Measurements from ENCODE around the gene DPP10.
A peak's percentile ranks its signal among the peaks of the same experiment; 100 is the strongest.
"Not testable (repeated sequence)": the region's sequence is repeated elsewhere in the genome, so short reads cannot be mapped to it uniquely, and the experiment has no call there.

The DPP10 gene

GRCh38 chr2:114442510-114442909 is at the start of gene DPP10:
TSS of gene DPP10 (plus strand) at chr2:114442641.
- Mint-ChIP-seq H3K4me1 (no peaks in the 10 kb centered on the region), H3K9me3 (no peaks in the 10 kb centered on the region), H3K4me3 (no peak within 1 kb of the TSS), H3K27me3 (no peaks in the 10 kb centered on the region), H3K27ac (no peak within 1 kb of the TSS)
- ATAC-seq (no peak), DNase-seq (no peak)

GRCh38 chr2:114400890-114401289 is 41.6 kb upstream of the DPP10 start:
- Mint-ChIP-seq H3K4me1 (no peaks in the 10 kb centered on the region), H3K27me3 (no peaks in the 10 kb centered on the region), H3K4me3 (no peak overlapping the region), H3K9me3 (peaks cover 0 to 6% of the 10 kb centered on the region in 2 donors), H3K27ac (no peak overlapping the region)
- DNase-seq (no peak), ATAC-seq (no peak)

- H3K27me3 Mint-ChIP-seq: no peaks in the 10 kb centered on the region
- no peaks in the 10 kb centered on the region for H3K4me1 Mint-ChIP-seq
- H3K27ac Mint-ChIP-seq: no peak overlapping the region
- ATAC-seq (no peak), DNase-seq (no peak)
- peaks cover 5 to 7% of the 10 kb centered on the region in 2 donors for H3K9me3 Mint-ChIP-seq
- H3K4me3 Mint-ChIP-seq: no peak overlapping the region
Observed at GRCh38 chr2:114405247-114406116, 37.0 kb upstream of the DPP10 start.

GRCh38 chr2:114406347-114406746 is 36.1 kb upstream of the DPP10 start:
- peaks cover 7 to 12% of the 10 kb centered on the region in 2 donors for H3K9me3 Mint-ChIP-seq
- no peaks in the 10 kb centered on the region for H3K27me3 Mint-ChIP-seq
- H3K4me1 Mint-ChIP-seq: no peaks in the 10 kb centered on the region
- H3K4me3 Mint-ChIP-seq: no peak overlapping the region
- H3K27ac Mint-ChIP-seq: no peak overlapping the region
- ATAC-seq (no peak), DNase-seq (no peak)

- ATAC-seq, H3K27me3 Mint-ChIP-seq, DNase-seq, H3K4me3 Mint-ChIP-seq, H3K4me1 Mint-ChIP-seq, H3K27ac Mint-ChIP-seq: not testable (repeated sequence)
- H3K9me3 Mint-ChIP-seq: peaks cover 7 to 15% of the 10 kb centered on the region in 2 donors
Observed at GRCh38 chr2:114407353-114407752, 35.1 kb upstream of the DPP10 start.

GRCh38 chr2:114421781-114422180 is 20.7 kb upstream of the DPP10 start:
- H3K9me3 Mint-ChIP-seq: no peaks in the 10 kb centered on the region

GRCh38 chr2:114424699-114425098 is 17.7 kb upstream of the DPP10 start:
- no peaks in the 10 kb centered on the region for H3K9me3 Mint-ChIP-seq
- DNase-seq: no peak
- H3K4me1 Mint-ChIP-seq: no peaks in the 10 kb centered on the region
- peak overlapping the region in 1 of 2 donors; percentile 14 for H3K27ac Mint-ChIP-seq
- no peak for ATAC-seq
- no peak overlapping the region for H3K4me3 Mint-ChIP-seq
- H3K27me3 Mint-ChIP-seq: no peaks in the 10 kb centered on the region

More at GRCh38 chr2:114421781-114422180, 20.7 kb upstream of the DPP10 start:
- Mint-ChIP-seq H3K4me1 (no peaks in the 10 kb centered on the region), H3K27me3 (no peaks in the 10 kb centered on the region), H3K4me3 (no peak overlapping the region), H3K27ac (no peak overlapping the region)
- ATAC-seq (no peak), DNase-seq (no peak)

- Mint-ChIP-seq H3K4me1 (no peaks in the 10 kb centered on the region), H3K9me3 (no peaks in the 10 kb centered on the region), H3K27ac (no peak overlapping the region), H3K4me3 (no peak overlapping the region), H3K27me3 (no peaks in the 10 kb centered on the region)
- DNase-seq (no peak), ATAC-seq (no peak)
Observed at GRCh38 chr2:114426756-114427155, 15.7 kb upstream of the DPP10 start.

GRCh38 chr2:114436329-114436728 is 6.1 kb upstream of the DPP10 start:
- no peaks in the 10 kb centered on the region for H3K4me1 Mint-ChIP-seq
- DNase-seq (no peak), ATAC-seq (no peak)
- H3K4me3 Mint-ChIP-seq: no peak overlapping the region
- no peak overlapping the region for H3K27ac Mint-ChIP-seq
- H3K27me3 Mint-ChIP-seq: no peaks in the 10 kb centered on the region
- no peaks in the 10 kb centered on the region for H3K9me3 Mint-ChIP-seq

- ATAC-seq: no peak
- no peak for DNase-seq
- Mint-ChIP-seq H3K27me3 (no peaks in the 10 kb centered on the region), H3K4me3 (no peak overlapping the region), H3K4me1 (no peaks in the 10 kb centered on the region), H3K27ac (no peak overlapping the region), H3K9me3 (no peaks in the 10 kb centered on the region)
Observed at GRCh38 chr2:114446571-114446970, 4.1 kb downstream of the DPP10 start.

GRCh38 chr2:114450639-114451038 is 8.2 kb downstream of the DPP10 start:
- DNase-seq: no peak
- Mint-ChIP-seq H3K4me3 (no peak overlapping the region), H3K27ac (no peak overlapping the region), H3K27me3 (peaks cover 7% of the 10 kb centered on the region), H3K9me3 (peaks cover 5 to 7% of the 10 kb centered on the region in 2 donors), H3K4me1 (no peaks in the 10 kb centered on the region)
- no peak for ATAC-seq

GRCh38 chr2:114456566-114456965 is 14.1 kb downstream of the DPP10 start:
- DNase-seq (no peak), ATAC-seq (no peak)
- no peaks in the 10 kb centered on the region for H3K4me1 Mint-ChIP-seq
- H3K27ac Mint-ChIP-seq: no peak overlapping the region
- H3K27me3 Mint-ChIP-seq: peaks cover 7% of the 10 kb centered on the region
- peaks cover 5 to 7% of the 10 kb centered on the region in 2 donors for H3K9me3 Mint-ChIP-seq
- no peak overlapping the region for H3K4me3 Mint-ChIP-seq

GRCh38 chr2:114457956-114458355 is 15.5 kb downstream of the DPP10 start:
- Mint-ChIP-seq H3K4me1 (no peaks in the 10 kb centered on the region), H3K27ac (no peak overlapping the region)
- no peak for ATAC-seq

GRCh38 chr2:114461116-114461515 is 18.7 kb downstream of the DPP10 start:
- no peaks in the 10 kb centered on the region for H3K9me3 Mint-ChIP-seq
- ATAC-seq (no peak), DNase-seq (no peak)
- no peak overlapping the region for H3K4me3 Mint-ChIP-seq
- H3K27ac Mint-ChIP-seq: no peak overlapping the region
- no peaks in the 10 kb centered on the region for H3K27me3 Mint-ChIP-seq
- no peaks in the 10 kb centered on the region for H3K4me1 Mint-ChIP-seq

More at GRCh38 chr2:114457956-114458355, 15.5 kb downstream of the DPP10 start:
- no peak overlapping the region for H3K4me3 Mint-ChIP-seq
- peaks cover 7% of the 10 kb centered on the region for H3K27me3 Mint-ChIP-seq
- no peak for DNase-seq
- peaks cover 5 to 7% of the 10 kb centered on the region in 2 donors for H3K9me3 Mint-ChIP-seq

- Mint-ChIP-seq H3K27me3 (no peaks in the 10 kb centered on the region), H3K9me3 (no peaks in the 10 kb centered on the region), H3K4me1 (no peaks in the 10 kb centered on the region), H3K27ac (no peak overlapping the region), H3K4me3 (no peak overlapping the region)
- DNase-seq (no peak), ATAC-seq (no peak)
Observed at GRCh38 chr2:114464961-114465706, 22.7 kb downstream of the DPP10 start.

GRCh38 chr2:114468343-114468742 is 25.9 kb downstream of the DPP10 start:
- Mint-ChIP-seq H3K27me3 (no peaks in the 10 kb centered on the region), H3K4me3 (no peak overlapping the region), H3K27ac (no peak overlapping the region), H3K4me1 (no peaks in the 10 kb centered on the region), H3K9me3 (no peaks in the 10 kb centered on the region)
- no peak for DNase-seq
- ATAC-seq: no peak
